PC-9 (cell line): ENCODE results near the gene CLIC6.

Experiments used
- EZH2 ChIP-seq: fragments of 200-600 bp; sonication (generic); IDR thresholded peaks from 2 replicates; pipeline ENCODE4 v1.8.0; 2017; ENCODE audit warnings: antibody characterized with exemption, low read depth
- TF ChIP-seq, protein P1 (sequence below): fragments of 200-600 bp; sonication (generic); conservative IDR thresholded peaks from 2 replicates; pipeline ENCODE4 v1.6.1; 2017; ENCODE audit warnings: mixed run types, antibody characterized with exemption, mild to moderate bottlenecking, moderate library complexity

GRCh38 chr21:34705011-34705410 is 36.2 kb downstream of the CLIC6 start:
- TF ChIP-seq, protein P1, sequence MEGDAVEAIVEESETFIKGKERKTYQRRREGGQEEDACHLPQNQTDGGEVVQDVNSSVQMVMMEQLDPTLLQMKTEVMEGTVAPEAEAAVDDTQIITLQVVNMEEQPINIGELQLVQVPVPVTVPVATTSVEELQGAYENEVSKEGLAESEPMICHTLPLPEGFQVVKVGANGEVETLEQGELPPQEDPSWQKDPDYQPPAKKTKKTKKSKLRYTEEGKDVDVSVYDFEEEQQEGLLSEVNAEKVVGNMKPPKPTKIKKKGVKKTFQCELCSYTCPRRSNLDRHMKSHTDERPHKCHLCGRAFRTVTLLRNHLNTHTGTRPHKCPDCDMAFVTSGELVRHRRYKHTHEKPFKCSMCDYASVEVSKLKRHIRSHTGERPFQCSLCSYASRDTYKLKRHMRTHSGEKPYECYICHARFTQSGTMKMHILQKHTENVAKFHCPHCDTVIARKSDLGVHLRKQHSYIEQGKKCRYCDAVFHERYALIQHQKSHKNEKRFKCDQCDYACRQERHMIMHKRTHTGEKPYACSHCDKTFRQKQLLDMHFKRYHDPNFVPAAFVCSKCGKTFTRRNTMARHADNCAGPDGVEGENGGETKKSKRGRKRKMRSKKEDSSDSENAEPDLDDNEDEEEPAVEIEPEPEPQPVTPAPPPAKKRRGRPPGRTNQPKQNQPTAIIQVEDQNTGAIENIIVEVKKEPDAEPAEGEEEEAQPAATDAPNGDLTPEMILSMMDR, result no peak
- TF ChIP-seq EZH2, result no peak
